GM21619 (cell line): ENCODE data around the gene CBLN1.

Source experiments
- ATAC-seq: cut with Tn5 transposase; IDR thresholded peaks from one replicate; pipeline ENCODE4 v1.9.1; 2021; ENCODE audit not compliant: unreplicated experiment

CBLN1 gene

DNA sequence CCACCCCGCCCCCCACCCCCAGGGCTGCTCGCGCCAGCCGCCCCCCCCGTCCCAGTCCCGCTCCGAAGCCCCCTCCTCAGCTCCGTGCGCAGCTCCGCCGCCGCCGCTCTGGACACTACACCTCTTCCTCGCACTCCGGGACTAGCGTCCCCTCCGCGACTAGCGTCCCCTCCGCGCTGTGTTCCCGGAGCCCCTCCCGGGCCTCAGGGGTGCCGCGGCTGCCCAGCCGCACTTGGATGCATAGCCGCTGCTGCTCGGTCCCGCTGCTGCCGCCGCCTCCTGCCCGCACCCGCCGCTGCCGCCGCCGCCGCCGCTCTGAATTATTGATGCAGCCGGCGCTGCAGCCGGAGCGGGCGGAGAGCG, at the start of gene CBLN1:
TSS of gene CBLN1 (minus strand) at position 359 of the 363 bp plus-strand sequence. CDS start 373 bp downstream, outside the sequence.
- no peak for ATAC-seq

DNA sequence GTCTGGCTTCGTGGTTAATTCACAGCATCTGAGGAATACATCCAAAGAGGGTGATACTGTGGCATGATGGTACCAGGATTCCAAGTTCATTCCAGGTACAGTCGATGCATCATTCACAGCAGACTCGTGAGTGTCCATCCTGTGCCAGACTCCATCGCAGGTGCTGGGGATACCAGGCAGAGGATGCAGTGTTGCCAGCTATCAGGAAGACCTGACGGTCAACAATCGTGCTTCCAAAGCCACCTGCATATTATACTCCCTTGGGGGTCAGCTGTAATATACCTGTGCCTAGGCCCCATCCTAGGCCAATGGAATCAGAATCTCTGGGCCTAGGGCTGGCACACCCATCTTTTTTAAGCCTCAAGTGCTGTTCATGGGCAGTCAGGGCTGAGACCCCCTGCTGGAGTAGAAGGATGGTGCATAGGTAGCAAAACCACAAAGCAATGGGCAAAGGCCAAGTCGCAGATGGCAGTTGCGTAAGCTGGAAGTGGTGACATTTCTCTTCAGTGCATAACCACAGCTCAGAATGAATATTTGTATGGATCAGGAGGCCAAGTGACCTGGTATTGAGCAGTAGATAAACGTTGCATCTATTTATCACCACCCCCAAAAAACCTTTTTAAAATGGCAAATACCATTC, 49.0 kb upstream of the CBLN1 start:
- no peak for ATAC-seq

DNA sequence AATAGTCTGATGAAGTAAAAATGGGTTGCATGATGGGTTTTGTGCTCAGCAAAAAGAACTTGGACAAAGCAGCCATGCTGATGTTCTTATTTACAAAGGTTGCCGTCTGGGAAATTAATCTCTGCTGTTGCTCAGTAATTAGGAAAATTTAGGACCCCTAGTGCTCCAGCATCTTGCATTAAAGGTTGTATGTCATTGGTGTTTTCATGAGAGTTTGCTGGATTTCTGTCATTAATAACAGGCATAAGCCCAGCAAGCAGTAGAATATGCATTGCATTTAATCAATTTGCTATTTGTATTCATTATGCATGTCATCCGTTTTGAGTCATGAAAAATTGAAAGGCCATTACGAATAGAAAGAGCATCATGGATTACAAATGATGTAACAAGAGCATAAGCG, 46.7 kb upstream of the CBLN1 start:
- ATAC-seq = no peak

DNA sequence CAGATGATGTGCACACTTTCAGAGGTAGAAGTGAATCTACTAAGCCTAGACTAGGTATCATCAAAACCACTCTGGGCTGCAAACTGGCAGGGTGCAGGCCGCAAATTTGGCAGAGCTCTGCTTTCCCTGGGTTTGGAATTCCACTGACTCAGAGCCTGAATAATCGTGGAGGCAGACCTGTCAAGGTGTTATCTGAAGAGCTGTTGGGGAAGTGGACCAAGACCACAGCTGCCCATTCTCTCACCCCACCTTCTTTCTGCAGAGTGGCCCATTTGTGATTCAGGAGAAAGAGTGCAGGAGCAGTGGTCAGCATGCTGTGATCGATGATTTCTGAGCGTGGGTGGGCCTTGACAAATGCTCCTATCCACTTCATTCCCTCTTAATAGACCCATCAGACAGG, 45.8 kb upstream of the CBLN1 start:
- no peak for ATAC-seq

DNA sequence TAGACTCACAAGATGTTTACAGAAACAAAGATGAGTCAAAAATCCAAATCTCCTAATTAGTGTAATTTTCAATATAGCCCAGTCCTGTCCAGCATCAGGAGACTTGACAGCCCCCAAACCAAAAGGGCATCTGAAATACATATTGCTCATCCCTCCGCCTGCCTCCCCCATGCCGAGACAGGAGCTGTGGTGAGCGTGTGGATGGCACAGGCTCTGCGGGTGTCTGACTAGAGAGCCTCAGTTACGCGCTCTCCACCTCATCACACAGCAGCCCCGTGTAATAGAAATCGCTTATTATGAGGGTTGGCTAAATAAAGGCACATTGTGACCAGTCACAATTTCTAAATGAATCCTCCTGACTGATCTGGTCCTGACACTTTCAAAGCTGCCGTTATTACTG, 43.1 kb upstream of the CBLN1 start:
- no peak for ATAC-seq

DNA sequence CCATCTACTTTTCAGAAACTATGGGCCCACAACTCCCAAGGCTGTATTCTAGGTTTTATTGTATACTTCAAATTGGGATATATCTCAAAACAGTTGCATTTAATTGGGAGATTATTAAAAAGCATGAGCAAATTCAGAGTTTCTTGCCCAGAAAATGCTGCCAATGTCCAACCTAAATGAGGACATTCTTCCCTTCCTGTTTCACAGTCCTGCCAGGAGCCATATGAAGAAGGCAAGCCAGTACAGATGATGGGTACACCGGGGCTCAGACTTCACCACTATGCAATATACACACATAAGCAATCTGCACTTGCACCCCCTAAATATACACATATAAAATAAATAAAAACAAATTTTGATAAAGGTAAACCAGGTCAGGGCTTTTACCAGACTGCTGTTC, 34.0 kb upstream of the CBLN1 start:
- no peak for ATAC-seq

DNA sequence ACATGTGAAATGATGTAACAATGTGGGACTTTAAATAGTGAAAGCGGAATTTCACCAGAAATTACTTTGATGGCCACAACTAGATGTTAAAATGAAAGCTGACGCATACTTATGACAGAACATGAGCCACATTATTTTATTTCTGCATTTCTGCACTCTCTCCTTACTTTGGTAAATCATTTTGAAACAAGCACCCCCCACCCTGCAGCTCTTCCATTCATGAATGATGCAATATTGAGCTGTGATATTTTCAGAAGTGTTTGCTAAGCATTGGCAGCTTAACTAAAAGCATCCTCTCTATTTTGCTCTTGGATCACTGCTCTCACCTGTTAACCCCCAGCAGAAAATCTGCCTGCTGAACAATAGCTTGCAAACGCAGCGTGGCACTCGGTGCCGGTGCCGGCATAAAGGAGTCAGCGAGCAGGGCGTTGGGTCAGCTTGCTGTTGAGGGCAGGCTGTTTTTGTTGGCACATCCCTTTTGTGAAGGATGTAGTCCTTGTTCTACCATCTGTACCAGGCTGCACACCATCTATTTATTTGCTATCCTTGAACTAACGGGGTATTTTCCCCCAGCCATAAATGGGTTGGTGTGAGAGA, 30.8 kb upstream of the CBLN1 start:
- no peak for ATAC-seq

DNA sequence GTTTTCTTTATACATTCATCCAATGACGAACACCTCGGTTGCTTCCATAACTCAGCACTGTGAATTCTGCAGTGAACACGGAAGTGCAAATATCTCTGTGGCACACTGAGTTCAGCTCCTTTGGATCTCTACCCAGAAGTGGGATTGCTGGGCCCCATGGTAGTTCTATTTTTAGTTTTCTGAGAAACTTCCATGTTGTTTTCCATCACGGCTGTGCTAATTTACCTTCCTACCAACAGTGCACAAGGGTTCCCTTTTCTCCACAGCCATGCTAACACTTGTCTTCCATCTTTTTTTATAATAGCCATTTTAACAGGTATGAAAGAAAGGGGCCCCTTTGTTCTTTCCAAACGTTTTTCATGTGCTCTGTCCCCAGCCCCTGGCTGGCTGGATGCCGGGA, 30.2 kb upstream of the CBLN1 start:
- no peak for ATAC-seq

DNA sequence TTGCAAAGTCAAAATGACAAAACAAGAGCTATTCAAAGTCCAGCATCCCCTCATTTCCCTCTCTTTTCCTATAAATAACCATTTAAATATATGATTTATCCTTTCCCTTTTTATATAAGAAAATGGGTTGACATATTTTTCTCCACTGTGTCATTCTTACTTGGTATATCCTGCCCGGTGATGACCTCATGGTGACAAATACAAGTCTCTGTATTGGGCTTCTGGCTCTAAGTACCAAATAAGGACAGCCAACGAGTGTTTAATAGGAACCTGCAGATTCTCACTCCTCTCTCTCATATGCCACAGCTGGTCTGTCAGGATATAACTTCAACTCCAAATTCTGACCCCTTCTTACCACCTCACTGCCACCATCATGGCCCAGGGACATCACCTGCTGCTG, 25.5 kb upstream of the CBLN1 start:
- ATAC-seq = no peak

DNA sequence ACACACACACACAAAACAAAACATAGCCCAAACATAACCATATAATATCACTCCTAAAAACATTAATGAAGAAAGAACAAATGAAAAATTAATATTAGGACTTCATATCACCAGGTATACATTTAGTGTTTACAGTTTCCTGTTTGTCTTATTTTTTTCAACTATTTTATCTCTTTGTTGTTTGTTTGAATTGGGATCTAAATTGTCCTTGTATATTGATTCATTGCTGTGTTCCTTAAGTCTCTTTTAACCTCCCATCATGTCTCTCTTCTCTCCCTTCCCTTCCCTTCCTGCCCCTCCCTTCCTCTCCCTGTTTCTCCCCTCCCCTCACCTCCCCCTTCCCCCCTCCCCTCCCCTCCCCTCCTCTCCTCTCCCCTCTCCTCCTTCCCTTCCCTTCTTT, 23.8 kb upstream of the CBLN1 start:
- ATAC-seq = no peak

DNA sequence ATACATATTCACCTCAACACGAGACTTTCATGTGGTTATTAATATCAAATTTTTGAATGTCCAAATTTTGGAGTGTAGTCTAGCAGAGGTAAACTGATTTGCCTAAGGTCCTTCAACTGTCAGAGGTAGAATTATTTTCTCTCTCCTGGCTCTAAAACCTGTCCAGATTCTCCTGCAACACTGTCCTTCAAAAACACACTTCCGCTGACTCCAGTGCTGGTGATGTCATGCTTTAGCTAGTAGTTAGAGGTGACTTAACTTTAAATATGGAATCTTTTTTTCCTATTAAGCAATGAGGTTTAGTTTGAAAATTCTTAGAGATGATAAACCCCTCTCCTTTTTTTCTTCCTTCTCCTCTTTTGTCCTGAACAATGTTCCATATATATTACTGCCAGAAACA, 10.8 kb upstream of the CBLN1 start:
- no peak for ATAC-seq

DNA sequence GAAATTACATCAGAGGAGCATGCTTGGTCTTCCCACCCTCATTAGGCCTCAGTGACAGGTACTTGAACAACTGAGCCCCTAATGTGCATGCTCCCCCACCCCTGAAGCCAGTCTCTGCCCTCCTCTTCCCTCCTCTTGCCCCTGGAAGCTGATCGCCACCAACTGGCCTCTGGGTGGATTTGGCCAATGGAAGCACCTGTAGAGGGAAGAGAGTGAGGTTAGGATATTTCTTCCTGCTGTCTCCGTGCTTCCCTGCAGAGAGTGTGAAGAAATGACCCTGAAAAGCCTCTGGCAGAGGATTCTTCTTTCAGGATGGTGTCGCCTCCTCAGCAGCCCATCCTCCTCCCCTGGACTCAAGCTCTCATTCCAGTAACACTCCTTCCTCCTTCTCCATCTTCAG, 5.9 kb upstream of the CBLN1 start:
- no peak for ATAC-seq

DNA sequence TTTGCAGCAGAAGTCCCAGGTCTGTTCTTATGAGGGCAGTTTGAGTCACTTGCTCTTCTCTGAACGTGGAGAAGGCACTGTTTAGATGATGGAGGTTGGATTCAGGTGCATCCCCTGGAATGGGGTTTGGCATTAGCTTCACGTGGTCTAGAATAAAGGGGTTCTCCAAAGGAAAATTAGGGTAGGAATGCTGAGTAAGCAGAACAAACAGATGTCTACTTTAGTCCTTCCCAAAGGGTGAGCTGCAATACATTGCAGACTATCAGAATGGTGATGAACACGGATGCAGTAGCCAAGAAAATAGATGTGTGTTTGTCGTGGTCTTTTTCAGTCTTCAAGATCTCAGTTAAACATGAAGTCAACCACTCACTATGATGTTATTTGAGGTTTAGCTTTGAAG, 3.3 kb upstream of the CBLN1 start:
- no peak for ATAC-seq

DNA sequence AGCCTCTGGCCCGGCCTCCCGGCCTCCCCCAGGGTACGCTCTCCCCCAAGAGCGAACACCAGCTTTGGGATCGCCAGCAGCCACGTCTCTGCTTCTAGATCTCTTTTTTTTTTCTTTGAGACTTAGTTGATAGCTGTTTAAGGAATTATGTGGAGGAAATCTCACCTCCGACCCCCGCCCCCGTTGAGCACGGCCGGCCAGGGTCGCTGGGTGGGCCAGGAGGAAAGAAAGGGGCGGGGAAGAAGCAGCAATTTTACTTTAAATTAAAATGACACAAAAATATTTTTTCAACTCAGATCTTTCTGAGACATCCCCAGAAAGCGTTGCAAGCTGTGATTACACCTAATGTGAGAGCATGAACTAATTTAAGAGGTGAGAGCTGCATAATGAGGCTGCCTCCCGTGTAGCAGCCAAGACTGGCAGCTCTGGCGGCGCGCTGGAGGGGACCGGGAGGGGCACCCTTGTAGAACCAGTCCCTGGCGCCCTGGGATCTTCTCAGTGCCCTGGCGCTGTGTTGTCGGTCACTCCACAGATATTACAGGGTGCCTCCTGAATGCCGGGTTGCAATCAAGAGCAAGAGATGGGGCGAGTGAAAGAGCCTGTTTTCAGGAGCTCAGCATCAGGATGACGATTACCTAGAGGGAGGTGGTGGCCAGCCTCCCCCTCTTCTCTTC, 1.9 kb upstream of the CBLN1 start:
- ATAC-seq = no peak

DNA sequence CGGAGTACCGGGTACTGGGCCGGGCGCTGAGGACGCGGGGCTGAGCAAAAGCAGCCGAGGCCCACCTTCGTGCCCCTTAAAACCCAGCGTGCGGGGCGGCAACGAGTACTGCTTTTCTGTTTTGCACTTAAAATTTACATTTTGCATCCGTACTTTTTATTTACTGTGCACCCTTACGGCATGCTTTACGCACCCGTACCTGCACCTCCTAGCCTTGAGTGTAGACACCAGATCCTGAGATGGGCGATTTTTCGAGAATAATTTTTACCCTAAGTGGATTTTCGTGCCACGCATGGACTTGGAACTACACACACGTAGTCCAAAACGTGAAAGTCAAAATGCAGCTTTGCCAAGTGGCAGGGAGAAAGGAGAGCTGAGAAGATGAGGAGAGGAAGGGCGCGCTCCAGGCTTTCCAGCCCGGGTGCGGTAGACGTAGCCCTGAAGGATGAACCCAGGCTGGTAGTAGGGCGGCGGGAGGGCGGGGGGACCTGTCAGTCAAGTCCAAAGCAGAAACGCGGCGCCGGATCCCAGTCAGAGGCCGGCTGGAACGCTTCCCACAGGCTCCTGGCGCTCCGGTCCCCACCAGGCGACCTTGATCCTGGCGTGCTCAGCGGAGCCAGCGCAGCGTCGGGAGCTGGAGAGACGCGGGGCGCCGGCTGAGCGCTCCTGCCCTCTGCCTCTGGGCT, 1.2 kb upstream of the CBLN1 start:
- no peak for ATAC-seq

DNA sequence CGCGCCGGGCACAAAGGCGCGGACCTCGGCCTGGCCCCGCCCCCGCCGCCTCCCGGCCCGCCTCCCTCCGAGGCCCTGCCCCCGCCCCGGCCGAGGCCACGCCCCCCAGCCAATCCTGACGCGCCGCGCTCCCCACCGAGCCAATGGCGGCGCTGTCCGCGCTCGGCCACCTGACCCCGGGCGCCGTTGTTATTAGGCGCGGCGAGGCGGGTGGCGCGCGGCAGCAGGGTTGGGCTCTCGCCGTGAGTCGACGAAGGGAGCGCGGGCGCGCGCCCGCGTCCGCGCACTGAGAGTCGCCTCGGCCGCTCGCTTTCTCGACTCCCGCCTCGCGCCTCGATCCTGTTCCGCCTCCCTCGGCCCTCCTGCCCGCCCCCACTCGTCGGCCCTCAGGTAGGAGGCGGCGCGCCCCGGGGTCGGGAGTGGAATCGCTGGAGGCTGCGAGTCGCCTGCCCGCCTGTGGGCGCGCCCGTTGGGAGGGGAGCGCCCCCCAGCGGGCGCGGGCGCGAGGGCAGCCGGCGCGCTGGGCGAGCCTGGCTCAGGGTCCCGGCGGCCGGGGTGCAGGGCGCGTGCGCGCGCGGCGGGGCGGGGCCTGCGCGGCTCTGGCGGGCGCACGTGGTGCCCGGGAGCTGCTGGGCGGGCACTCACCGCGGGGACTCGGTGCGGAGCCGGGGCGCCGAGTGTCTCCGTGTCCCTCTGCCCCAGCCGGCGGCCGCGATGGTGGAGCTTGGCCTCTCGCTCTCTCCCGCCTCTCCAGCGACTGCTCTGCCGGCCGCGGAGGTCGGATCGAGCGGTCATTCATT, 405 bp upstream of the CBLN1 start:
- ATAC-seq = peak; percentile 78

DNA sequence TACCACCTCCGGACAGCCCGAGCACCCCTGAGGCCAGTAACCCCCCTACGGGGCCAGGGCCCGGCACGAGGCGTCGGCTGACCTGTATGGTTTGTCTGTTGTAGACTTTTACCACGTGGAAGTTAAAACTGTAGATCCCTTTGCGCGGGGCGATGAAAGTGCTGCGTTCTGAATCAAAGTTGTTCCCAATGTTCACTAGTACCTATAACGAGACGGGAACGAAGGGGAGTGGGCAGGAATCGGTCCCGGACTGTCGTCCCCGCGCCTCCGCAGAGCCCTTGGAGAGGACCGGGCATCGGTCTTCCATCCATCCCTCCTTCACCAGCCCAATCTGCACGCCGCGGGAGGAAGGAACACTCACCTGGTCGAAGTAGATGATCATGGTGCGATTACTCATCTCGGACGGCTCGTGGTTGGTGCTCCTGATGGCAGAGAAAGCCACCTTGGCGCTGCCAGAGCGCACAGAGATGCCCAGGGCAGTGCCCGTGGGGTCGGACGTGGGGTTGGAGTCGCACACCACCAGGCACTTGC, 732 bp downstream of the CBLN1 start:
- ATAC-seq = no peak

DNA sequence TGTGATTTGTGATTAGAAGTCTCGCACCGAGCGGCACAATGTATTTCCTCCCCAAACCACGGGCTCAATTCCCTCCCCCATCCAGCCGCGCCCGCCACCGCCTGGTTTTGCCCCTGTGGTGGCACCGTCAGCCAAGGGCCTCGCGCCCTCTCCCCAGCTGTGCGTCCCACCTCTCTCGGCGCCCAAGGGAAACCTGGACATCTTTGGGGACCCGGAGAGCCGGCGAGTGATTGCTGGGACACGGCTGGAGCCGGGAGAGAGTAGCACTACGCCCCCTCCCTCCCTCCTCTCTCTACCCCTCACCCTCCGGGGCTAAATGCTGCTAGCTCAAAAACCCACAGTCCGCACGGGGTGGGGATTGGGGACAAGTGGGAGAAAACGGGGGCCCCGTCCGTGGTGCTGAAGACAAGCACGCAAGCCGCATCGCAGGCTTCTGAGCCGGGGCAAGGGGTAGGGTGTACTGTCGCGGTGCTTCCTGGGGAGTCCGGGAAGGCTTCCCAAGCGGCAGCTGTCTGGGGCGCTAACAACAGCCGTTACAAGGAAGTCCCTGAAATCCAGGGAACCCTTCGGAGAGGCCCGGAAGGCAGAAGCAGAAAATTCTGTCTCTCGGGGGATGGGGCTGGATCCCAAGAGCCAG, 1.4 kb downstream of the CBLN1 start:
- ATAC-seq = no peak

DNA sequence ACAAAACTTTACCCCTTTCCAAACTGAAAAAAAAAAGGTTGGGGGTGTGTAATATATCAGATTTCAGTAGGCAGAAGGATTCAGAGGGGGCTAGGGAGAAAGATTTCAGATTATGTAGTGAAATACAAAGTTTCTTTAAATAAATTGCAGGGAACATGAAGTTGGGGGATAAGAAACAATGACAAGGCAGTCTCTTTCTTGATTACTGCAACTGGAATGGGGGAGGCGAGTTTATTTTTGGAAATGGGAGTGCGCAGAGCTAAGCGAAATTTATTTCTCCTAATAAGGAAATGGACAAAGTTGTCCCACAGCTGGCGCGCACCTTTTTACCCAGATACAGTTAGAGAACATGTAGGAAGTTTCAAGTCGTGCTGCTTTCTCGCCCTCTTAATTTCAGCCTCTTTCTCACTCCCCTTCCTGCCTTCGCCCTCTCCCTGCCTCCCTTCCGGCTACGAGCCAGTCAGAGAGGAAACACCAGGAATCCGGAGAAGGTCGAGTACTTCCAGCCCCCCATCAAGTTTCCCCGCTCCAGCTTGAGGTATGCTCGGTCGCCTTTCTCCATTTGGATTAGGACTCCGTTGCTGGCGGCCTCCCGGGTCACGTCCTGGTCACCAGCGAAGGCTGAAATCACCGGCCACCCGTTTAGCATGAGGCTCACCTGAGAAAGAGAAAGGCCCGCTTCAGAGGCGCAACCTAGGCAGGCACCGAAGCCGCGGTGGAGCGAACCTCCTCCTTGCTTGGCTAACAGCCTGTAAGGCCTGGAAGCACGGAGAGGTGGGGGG, 2.5 kb downstream of the CBLN1 start:
- ATAC-seq = no peak

DNA sequence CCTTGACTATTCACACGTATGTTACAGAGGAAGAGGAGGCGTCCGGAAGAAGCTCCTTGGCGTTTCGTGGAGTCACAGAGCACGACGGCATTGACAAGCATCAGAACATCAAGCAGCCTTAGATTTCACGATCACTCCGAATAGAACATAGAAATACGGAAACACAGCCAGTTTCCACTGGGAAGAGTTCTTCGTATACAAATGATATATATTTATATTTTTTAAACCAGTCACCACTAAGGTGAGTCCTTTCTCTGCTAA, 3.1 kb downstream of the CBLN1 start:
- ATAC-seq = no peak
